ENCODE results near the gene PPP4R2.

DNA sequence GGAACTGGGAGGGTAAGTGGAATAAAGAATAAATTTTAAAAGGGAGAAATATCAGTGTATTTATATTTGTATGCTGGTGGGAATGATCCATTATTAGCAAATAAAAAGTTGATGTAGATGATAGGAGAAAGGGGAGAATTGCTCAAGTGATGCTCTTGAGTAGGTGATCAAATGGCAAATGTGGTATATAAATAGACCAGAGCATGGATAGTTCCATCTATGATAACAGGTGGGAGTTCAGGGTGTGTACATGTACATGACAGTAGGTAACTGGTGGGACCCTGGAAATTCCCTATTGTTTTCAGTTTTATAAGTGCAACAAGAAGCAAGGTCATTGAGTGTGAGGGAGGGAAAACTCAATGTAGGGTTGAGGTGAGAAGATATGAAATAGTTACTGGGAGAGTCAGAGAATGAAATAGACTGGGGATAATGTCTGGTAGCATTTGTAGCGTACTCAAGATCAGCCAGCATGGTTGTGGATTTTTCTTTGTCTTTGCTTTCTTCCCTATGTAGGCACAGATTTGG, 33.5 kb downstream of the PPP4R2 start:
- TF ChIP-seq, protein P1, sequence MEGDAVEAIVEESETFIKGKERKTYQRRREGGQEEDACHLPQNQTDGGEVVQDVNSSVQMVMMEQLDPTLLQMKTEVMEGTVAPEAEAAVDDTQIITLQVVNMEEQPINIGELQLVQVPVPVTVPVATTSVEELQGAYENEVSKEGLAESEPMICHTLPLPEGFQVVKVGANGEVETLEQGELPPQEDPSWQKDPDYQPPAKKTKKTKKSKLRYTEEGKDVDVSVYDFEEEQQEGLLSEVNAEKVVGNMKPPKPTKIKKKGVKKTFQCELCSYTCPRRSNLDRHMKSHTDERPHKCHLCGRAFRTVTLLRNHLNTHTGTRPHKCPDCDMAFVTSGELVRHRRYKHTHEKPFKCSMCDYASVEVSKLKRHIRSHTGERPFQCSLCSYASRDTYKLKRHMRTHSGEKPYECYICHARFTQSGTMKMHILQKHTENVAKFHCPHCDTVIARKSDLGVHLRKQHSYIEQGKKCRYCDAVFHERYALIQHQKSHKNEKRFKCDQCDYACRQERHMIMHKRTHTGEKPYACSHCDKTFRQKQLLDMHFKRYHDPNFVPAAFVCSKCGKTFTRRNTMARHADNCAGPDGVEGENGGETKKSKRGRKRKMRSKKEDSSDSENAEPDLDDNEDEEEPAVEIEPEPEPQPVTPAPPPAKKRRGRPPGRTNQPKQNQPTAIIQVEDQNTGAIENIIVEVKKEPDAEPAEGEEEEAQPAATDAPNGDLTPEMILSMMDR (conservative IDR thresholded peaks at IDR 0.05; ENCODE audit: low read depth, low read length), result no peak
- TF ChIP-seq EZH2 (IDR thresholded peaks at IDR 0.05; ENCODE audit: low read length, unreplicated experiment) (no peak), EZH2phosphoT487 (IDR thresholded peaks at IDR 0.05; ENCODE audit: borderline replicate concordance, low read length) (no peak)

All from PC-3 (cell line).